ENCODE measurements around the gene KMT2C.
"Not testable (repeated sequence)": the region's sequence is repeated elsewhere in the genome, so short reads cannot be mapped to it uniquely, and the experiment has no call there.

KMT2C gene

DNA sequence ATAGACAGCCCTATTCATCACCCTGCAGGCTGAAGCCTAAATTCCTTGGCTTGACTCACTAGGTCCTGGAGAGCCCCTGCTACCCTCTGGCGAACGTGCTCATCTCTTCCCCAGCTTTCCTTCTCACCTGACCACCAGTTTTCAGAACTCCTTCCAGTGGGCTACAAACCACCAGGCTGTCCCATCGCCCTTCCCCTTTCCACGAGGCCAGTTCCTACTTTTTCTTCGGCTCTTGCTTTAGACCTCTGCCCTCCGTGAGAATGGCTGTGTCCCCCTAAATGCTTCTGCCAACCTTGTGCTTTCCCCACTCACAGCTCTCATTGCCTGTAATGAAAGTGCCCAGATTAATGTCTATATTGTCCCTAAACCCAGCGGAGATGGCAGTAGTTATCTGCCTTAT is 5.4 kb upstream of the KMT2C start:
- not testable (repeated sequence) for DNase-seq

DNA sequence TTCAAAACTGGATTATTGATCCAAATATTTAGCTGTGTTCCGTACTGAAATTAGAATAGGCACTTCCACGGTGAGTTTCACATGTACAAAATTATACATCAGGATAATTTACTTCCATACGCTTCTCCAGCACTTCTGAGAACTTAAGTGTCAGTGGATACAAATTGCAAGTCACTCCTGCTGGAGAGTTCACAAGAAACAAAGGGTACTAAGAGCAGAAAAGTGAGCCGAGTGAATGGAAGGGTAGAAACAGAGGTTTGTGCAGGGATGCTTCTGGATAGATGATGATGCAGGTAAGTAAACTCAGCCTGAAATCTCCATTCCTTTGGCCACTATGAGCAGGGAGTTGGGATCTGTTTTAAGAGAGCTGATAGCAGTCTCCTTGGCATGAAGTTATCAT is 2.2 kb upstream of the KMT2C start:
- DNase-seq: not testable (repeated sequence)

DNA sequence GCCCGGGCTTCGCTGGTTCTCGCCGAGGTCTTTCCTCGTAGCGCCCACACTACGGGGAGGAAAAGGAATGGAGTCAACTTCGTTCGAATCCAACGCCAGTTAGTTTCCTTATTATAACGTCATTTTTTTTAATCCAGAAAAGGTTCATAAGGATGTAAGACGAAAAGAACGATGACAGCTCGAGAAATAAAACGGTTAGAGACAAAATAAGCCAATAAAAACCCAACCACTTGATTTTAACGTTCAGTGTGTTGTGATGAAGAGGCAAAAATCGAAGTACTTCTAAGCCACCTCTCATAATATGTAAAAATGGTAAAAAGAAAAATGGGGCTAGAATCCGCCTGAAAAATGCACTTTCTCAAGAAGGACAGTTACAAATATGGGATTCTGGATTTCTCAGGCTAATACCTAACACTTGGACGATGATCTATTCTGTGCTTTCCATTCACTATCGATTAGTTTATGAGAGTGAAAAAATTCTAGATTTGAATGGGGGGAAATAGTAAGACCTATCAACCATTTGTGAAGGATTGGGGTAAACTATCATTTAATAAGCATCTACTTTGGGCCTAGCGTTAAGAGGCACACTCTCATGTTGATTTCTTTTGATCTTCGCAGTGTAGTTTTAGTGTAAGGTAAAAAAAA is 1.2 kb upstream of the KMT2C start:
- DNase-seq: not testable (repeated sequence)

DNA sequence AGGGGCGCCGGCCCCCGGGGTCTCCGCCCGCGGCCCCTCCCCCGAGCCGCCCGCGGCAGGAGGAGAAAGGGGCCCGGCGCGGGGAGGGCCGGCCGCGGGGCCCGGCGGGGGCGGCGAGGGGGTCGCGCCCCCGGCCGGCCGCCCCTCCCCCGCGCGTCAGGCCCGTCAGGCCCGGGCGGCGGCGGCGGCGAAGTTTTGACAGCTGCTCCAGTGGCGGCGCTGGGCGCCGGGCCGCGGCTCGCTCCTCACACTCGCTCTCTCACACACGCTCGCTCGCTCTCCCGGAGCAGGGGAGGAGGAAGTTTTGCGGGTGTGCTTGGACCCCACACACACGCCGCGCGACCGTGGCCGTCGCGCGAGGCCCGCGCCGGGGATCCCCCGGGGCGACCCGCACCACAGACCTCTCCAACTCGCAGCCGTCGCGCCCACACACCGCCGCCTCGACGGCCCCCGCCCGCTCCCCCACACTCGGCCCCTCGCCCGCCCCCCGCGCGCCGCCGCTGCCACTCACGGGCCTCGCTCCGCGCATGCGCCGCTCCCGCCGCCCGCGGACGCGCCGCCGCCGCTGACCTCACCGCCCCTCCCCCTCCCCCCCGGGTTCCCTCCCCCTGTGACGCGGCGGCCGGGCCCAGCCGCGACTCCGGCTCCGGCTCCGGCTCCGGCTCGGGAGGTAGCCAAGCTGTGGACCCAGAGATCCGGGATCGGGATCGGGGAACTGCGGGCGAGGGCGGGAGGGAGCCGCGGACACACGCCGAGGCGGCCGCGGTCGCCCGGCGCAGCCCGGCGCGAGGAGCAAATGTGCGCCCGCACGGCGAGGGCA is 518 bp upstream of the KMT2C start:
- peak; percentile 93 for DNase-seq

DNA sequence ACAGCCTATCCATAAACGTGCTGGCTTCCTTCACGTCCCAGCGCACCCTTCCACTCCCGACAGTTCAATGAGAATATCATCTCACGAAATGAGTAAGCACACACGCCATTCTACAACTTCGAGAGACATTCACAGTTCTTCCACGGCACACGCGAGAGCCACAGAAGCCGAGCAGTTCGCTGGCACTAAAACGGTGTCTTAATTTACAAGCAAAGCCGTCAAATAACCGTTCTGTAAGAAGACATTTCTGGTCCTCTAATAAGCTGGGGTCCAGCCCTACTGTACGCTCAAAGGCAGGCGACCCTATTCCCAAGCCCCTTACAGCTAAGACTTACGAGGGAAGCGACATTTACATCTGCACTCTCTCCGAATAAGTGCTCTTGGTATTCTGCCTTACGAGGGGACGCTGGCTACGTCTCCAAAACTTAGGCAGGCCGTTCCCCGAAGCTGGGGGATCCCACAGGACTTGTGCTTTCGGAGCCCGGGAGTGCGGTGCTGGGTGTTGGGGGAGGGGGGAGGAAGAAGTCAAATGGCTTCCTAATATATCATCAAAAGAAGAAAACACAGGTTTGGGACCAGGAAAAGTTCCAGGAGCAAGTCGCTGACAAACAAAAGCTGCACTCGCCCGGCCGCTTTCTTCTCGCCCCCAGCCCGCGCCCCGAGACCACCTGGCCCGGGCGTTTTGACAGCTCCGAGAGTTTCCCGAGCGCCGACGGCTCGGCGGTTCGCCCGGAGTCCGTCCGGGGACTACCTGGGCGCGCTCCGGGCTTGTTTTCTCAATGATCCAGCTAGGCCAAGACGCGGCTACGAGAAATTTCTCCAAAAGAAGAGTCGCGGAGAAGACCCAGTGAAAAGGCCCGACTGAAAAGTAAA is 1.1 kb downstream of the KMT2C start:
- peak; percentile 23 for DNase-seq

DNA sequence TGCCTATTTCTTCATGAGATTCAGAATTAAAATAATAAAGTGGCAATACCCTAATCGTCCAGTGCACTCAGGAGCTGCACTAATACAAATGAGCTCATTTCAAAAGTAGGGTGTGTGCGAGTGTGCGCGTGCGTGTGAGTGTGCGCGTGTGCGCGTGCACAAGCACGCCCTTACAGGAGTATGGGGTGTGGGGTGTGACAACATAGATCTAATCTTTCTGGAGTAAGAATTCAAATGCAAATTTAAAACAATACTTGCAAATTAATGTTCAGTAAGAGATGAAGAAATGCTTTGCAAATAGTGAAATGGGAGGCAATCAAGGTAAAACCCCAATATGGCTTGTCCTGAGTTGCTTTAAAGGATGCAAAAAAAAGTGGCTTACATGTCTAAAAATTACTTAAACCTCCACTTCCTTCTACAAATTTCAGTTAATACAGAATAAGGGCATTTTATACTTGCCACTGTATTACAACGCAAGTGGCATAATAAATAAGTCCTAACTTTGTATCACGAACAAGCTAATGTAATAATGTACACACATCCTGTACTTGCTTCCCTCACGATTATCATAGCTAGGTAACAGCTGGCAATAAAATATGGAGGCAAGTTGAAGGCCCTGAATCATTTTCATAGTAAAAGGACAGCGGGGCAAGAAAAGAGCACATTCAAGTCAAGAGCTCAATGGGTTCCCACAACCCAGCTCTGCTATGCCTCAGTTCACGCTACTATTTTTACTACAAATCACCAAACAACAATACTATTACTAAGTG is 1.9 kb downstream of the KMT2C start:
- not testable (repeated sequence) for DNase-seq

DNA sequence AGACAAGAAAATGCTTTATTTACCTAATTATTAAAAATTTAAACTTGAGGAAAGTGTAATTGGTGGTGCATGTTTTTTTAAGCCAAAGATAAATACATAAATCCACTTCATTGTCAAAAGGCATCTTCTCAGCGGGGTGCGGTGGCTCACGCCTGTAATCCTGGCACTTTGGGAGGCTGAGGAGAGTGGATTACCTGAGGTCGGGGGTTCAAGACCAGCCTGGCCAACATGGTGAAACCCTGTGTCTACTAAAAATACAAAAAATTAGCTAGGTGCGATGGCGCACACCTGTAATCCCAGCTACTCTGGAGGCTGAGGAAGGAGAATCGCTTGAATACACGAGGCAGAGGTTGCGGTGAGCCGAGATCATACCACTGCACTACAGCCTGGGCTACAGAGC is 3.1 kb downstream of the KMT2C start:
- not testable (repeated sequence) for DNase-seq

DNA sequence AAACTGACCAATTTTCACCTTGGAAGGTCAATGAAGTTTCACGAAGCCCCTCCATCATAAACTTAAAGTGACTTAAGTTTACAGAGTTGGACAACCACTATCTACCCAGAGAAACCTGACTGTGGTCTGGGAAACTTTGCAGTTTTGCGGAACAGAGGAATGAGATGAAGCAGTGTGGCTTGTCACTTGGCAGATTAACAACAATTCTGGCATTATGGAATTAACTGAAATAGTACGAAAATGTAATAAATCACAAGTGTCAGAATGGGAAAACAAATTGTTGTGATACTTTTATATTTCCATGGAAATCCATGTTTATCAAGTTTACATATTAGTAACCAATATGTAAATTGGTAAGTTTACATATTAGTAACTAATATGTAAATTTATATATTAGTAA is 4.9 kb downstream of the KMT2C start:
- DNase-seq: no peak

DNA sequence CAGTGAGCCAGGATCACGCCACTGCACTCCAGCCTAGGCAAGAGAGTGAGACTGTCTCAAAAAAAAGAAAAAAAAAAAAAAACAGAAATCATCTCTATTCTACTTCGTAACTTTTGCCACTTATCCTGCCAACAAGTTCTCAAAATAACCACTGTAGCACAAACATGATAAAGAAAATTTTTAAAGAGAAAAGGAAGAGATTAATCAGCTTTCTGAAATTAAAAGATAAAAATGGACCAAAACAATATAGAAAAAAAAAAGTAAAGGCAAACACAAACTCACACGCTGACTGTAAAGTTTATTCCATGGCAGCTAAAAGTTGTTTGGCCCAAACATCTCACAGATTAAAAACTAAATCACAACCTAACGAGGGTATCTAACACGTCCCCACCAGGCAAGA is 5.7 kb downstream of the KMT2C start:
- not testable (repeated sequence) for DNase-seq

DNA sequence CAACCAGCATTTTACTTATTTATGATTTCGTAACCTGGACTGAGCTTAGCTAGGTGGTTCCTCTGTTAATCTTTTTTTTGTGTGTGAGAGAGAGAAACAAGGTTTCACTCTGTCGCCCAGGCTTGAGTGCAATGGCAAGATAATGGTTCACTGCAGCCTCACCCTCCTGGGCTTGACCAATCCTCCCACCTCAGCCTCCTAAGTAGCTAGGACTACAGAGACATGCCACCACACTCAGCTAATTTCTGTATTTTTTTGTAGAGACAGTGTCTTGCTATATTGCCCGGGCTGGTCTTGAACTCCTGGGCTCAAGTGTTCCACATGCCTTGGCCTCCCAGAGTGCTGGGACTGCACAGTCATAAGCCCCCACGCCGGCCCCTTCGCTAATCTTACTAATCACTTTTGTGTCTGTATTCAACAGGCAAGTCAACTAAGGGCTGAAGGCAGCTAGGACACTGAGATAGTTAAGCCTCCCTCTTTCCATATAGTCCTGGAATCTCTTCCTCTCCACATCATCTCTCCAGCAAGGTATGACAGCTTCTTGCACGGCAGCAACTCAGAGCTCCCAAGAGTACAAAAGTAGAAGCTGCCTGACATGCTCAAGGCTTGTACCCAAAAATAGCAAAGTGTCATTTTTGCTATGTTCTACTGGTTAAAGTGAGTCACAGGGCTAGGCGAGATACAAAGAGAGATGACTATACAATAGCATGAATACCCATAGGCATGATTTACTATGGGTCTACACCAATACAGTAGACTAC is 11.3 kb downstream of the KMT2C start:
- DNase-seq: no peak

DNA sequence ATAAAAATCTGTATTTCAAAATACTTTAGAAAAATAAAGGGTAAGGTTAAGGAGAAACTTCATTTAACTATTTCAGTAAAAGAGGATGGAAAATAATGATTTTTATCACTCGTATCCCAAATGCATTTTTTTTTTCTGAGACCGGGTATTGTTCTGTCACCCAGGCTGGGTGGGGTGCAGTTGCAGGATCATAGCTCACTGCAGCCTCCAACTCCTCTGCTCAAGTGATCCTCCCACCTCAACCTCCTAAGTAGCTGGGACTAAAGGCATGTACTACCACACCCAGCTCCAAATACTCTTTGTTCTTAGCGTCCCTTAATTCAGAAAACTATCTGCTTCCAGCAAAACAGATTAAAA is 11.8 kb downstream of the KMT2C start:
- no peak for DNase-seq

DNA sequence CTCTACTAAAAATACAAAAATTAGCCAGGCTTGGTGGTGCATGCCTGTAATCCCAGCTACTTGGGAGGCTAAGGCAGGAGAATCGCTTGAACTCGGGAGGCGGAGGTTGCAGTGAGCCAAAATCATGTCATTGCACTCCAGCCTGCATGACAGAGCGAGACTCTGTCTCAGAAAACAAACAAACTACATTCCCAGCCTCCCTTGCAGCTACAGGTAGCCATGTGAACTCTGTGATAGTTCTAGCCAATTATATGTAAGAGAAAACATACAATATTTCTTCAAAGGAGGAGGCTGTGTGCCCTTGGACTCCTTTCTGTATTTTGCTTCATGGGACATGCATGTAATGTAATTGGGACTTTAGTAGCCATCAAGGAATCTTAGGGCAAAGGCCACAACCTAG is 12.6 kb downstream of the KMT2C start:
- DNase-seq: not testable (repeated sequence)

DNA sequence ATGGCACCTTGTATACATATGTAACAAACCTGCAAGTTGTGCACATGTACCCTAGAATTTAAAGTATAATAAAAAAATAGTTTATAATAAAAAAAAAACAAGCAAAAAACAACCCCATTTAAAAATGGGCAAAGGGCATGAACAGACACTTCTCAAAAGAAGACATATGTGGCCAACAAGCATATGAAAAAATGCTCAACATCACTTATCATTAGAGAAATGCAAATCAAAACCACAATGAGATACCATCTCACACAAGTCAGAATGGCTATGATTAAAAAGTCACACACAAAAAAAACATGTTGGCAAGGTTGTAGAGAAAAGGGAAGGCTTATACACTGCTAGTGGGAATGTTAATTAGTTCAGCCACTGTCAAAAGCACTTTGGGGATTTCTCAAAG is 14.9 kb downstream of the KMT2C start:
- not testable (repeated sequence) for DNase-seq

DNA sequence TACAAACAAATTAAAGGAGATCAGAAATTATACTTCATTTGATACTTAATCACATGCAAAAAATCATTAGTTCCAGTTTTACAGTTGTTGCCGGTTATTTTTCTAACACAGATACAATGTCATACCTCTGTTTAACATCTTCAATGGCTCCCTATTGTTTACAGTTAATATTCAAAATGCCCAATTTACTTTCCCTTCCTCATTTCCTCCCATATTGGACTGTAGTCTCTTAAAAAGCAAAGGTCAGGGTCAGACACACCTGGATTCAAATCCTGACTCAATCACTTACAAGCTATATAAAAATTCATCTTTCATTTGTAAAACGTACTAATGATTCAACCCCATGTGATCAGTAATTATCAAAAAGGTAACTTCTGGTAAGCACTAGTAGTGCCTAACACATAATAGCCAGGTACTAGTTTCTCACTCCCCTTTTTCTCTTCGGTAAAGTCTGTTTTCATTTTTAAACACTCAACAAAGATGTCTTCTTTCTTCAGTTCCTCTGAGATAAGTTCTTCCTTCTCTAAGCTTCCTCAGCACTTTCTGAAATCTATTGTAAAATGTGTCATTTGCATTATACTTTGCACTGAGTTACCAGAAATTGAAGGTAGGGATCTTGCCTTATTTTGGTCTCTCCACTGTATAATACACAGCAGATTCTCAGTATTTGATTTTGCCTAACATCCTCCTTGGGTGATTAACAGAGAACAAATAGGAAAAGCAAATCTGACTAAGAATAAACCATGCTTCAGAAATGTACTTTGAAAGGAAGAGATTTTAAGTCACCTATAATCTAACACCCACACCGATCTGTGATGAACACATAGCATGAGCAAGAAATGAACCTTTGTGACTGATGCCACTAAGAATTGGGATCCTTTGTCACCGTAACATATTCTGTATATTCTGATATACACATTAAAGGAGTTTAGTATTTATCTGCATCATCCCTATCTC is 16.1 kb downstream of the KMT2C start:
- DNase-seq: no peak

DNA sequence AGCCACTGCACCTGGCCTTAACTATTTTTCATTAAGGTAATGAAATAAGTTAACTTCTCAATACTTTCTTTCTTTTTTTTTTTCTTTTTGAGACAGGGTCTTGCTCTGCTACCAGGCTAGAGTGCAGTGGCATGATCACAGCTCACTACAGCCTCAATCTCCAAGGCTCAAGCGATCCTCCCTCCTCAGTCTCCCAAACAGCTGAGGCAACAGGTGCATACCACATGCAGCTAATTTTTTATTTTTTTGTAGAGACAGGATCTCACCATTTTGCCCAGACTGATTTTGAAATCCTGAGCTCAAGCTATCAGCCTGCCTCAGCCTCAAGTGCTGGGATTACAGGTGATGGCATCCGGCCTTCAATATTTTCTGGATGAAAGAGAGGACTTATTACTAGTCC is 21.0 kb downstream of the KMT2C start:
- no peak for DNase-seq

DNA sequence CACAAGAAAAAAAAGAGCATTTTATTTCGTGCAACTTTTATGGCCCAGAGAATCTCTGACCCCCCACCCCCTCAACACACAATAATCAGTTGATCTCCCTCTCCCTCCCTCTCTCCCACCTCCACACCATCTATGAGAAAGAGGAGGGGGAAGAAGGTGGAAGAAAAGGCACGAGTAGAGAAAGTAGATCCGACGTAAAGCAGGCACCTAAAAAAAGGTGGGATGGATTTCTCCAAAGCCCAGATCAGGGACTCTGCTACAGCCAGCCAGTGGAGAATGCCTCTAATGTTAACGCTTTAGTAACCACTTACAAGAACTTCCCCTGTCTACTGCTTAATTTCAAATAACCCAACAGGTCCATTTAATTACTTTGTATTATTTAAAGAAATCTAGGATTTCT is 24.4 kb downstream of the KMT2C start:
- no peak for DNase-seq

DNA sequence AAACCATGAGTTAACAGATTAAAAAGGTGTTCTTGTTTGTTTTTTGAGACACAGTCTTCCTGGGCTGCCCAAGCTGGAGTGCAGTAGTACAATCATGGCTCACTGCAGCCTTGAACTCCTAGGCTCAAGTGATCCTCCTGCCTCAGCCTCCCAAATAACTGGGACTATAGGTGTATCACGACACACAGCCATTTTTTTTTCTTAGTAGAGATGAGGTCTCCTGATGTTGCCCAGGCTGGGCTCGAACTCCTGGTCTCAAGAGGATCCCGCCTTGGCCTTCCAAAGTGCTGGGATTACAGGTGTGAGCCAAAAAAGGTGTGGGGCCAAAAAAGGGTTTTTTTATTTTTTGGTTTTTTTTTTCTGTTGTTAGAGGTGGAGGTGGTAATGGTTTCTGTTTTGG is 29.3 kb downstream of the KMT2C start:
- no peak for DNase-seq

DNA sequence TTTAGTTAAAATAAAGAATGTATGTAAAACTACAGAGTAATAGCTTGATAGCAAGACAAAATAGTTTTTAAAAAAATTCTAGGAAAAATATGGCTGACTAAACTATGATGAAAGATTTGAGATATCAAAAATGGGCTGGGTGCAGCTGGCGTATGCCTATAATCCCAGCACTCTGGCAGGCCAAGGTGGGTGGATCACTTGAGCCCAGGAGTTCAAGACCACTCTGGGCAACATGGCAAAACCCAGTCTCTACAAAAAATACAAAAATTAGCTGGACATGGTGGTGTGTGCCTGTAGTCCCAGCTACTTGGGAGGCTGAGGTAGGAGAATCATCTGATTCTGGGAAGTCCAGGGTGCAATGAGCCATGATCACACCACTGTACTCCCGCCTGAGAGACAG is 29.8 kb downstream of the KMT2C start:
- DNase-seq: not testable (repeated sequence)

DNA sequence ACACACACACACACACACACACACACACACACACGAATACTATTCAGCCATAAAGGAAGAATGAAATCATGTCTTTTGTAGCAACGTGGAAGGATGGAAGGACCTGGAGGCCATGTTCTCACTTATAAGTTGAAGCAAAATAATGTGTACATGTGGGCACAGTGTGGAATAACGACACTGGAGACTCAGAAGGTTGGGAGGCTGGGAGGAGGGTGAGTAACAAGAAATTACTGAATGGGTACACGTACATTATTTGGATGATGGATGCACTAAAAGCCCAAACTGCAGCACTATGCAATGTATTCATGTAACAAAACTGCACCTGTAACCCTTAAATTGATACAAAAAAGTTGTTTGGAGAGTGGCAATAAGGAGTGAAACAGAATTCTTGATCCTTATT is 32.1 kb downstream of the KMT2C start:
- no peak for DNase-seq

DNA sequence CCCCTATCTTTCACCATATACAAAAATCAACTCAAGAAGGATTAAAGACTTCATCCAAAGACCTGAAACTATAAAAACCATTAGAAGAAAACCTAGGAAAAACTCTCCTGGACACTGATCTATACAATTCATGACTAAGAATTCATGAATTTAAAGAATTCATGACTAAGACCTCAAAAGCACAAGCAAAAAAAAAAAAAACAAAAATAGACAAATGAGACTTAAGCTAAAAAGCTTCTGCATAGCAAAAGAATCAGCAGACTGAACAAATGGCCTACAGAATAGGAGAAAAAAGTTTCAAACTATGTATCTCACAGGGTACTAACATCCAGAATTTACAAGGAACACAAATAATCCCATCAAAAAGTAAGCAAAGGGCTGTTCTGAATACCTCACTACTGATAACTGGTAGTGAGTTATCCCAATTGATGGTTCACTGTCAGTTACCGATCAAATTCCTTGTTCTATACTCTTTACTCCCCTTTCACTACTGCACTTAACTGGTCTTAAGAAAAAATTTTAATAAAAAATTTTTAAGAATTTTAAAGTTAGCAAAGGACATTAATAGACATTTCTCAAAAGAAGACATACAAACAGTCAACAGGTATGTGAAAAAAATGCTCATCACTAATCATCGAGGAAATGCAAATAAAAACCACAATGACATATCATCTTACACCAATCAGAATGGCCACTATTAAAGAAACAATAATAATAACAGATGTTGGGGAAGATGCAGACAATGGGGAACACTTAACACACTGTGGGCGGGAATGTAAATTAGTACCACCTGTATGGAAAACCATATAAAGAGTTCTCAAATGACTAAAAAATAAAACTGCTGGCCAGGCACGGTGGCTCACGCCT is 33.2 kb downstream of the KMT2C start:
- no peak for DNase-seq

Data from NK-92 treated with Interleukin-12 subunit alpha and Interleukin-12 subunit beta, amount 100 ng/mL, for 24 hours (cell line).